LNCaP clone FGC (cell line): ENCODE measurements around the gene TNFAIP3.

Experiments
- DNase-seq: peaks from one replicate; pipeline ENCODE4 v3.0.0-alpha.2; 2011; ENCODE audit warnings: low read depth
- H3K4me3 ChIP-seq: 2 replicates; pipeline ENCODE4 v1.5.1; 2011; ENCODE audit warnings: mild to moderate bottlenecking, low read depth, low read length, control low read depth
- CTCF ChIP-seq: IDR thresholded peaks from 2 replicates; pipeline ENCODE4 v1.5.1; 2012; ENCODE audit warnings: mild to moderate bottlenecking; ENCODE audit not compliant: control insufficient read depth, insufficient read depth; ENCODE audit errors: extremely low read depth

The TNFAIP3 gene

GRCh38 chr6:137915790-137916189 lies 48.7 kb downstream of the TNFAIP3 start:
- DNase-seq, result no peak
- H3K4me3 ChIP-seq, result no peak overlapping the region
- TF ChIP-seq CTCF, result no peak

GRCh38 chr6:137917551-137918325 lies 50.7 kb downstream of the TNFAIP3 start:
- no peak overlapping the region for H3K4me3 ChIP-seq
- no peak for TF ChIP-seq CTCF

GRCh38 chr6:137919502-137919823 lies 52.4 kb downstream of the TNFAIP3 start:
- no peak for DNase-seq
- TF ChIP-seq CTCF, result no peak

More at GRCh38 chr6:137917551-137918325, 50.7 kb downstream of the TNFAIP3 start:
- DNase-seq, result no peak

GRCh38 chr6:137919837-137920730 lies 53.0 kb downstream of the TNFAIP3 start:
- no peak overlapping the region for H3K4me3 ChIP-seq
- TF ChIP-seq CTCF, result no peak
- no peak for DNase-seq

More at GRCh38 chr6:137919502-137919823, 52.4 kb downstream of the TNFAIP3 start:
- H3K4me3 ChIP-seq, result no peak overlapping the region

- no peak for DNase-seq
- no peak overlapping the region for H3K4me3 ChIP-seq
- no peak for TF ChIP-seq CTCF
Observed at GRCh38 chr6:137921823-137922222, 54.8 kb downstream of the TNFAIP3 start.

- no peak overlapping the region for H3K4me3 ChIP-seq
- no peak for DNase-seq
- TF ChIP-seq CTCF, result no peak
Observed at GRCh38 chr6:137923866-137924653, 57.0 kb downstream of the TNFAIP3 start.
